HG02840 (cell line): ENCODE measurements around the gene ASTN2.

Experiments used
- ATAC-seq: cut with Tn5 transposase; IDR thresholded peaks from one replicate; pipeline ENCODE4 v1.9.1; 2021; ENCODE audit warnings: mild to moderate bottlenecking, moderate library complexity, moderate number of reproducible peaks; ENCODE audit not compliant: unreplicated experiment, low FRiP score

Gene ASTN2

DNA sequence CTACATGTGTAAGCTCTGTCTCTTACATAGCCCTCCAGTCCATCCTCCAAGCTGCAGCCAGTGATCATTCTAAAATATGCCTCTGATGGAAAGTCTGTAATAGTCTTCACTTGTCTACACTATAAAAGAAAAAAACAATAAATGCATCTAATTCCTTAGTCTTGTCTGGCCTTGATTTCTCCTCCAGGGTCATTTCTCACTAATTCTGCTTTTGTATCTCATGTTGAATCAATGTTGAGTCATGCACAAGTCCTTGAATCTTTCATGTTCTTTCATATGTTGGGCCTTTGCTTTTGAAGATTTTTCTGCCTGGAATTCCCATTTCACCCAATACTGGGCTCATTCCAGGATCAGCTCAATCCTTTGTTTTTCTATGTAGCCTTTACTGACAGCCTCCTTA lies 848.9 kb downstream of the ASTN2 start:
- ATAC-seq, result no peak

DNA sequence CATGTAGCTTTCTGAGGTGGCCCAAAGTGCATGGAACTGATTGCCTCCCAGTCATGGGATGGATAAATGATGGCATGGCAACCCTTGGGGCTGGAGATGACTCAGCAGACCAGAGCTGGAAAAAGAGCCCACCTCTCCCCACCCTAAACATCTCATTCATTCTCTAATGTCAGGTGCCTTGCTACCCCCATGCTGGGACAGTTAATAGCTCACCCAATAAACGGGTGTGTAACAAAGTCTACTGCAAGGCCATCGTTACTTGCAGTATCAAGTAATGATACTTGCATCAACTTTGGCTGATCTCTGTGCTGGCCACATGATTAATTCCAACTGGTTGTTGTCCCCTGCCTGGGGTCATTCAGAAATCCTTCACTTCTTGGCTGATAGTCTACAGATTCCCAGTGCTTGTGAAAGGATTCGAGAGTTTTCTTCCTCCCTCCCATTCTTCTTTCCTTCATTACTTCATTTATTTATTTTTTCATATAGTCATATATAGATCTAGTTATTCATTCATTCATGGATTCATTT lies 850.5 kb downstream of the ASTN2 start:
- ATAC-seq, result no peak

DNA sequence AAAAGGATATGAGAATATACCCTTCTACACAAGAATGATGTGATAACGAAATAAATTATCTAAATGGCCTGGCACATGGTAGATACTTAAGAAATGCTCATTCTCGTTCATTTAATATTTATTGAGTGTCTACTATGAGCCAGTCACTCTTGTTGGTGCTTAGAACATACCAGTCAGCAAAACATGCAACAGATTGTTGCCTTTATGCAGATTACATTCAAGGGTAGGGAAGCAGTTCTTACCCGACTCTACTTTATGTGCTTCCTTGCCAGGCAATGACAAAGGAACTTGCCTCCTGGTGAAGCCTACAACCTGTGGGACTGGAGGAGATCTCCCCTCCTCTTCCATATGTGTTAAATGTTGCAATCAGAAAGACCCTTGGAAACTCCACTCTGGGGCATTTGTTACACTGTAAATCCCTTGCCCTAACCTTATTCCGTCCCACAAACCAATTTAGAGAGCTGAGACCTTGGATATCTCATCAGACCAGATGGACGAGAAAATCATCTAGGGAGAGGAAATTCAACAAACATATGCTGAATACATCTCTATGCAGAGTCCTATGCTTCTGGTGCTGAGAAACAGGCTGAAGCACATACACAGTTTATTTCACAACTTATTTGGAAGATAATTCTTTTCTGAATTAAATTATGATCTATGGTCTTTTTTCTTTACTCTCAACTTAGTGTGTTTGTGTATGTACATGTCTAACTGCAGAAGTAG lies 855.9 kb downstream of the ASTN2 start:
- ATAC-seq, result no peak

DNA sequence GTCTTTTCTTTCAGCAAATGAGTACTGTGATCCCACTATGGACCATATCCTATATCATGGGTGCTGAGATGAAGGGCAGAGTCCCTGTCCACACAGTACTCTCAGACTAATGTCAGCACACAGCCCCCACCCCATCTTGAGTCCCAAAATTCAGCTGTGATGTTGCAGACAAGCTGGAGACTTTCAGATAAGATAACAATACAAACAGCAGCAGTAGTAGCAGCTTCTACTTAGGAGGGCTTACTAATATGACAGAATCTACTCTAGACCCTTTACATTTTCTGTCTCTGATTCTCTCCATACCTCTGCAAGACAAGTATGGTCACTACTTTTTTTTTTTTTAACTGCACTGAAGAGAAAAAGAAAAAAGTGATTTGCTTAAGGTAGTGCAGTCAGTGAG lies 856.8 kb downstream of the ASTN2 start:
- ATAC-seq, result no peak

DNA sequence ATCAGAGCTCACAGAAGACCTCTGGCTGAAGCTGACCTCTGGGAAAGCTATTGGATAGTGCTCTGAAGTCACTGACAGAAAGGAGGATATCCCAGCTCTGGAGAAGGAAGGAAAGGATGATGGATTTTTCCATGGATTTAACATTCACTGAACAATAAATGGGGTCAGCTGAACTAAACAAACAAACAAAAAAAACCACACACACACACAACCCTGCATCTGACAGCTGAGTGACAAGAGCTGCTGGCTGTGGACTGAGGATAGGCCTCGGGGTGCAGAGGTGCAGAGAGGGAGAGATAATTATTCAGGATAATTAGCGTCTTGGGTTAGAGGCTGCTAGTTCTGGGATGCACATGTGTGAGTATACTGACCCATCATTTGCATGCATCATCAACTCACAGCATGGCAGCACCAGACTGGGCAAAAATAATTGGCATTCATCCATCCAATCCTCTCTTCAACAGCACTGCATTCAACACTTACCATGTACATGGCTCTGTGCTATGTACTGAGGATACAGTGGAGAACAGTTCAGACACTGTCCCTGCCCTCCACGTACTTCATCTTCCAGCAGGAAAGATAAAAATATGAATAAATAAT lies 859.2 kb downstream of the ASTN2 start:
- ATAC-seq, result no peak

DNA sequence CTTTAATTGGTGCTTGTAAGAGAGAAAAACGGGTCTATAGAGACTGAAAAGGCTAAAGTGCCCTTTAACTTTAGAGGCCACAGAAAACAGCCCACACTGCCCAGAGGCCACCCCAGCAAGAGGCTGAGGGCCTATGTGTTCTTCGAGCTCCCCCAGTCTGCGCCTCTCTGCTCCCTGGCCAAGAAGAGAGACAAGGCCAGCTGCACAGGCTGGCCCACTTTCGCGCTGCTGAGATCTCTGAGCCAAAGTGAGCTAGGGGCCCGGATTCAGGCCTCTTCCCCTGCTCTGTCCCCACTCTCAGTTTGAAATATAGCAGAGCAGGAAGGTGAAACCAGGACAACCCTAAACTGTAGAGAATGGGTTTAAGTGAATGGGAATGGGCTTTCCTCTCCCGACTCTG lies 859.7 kb downstream of the ASTN2 start:
- no peak for ATAC-seq

DNA sequence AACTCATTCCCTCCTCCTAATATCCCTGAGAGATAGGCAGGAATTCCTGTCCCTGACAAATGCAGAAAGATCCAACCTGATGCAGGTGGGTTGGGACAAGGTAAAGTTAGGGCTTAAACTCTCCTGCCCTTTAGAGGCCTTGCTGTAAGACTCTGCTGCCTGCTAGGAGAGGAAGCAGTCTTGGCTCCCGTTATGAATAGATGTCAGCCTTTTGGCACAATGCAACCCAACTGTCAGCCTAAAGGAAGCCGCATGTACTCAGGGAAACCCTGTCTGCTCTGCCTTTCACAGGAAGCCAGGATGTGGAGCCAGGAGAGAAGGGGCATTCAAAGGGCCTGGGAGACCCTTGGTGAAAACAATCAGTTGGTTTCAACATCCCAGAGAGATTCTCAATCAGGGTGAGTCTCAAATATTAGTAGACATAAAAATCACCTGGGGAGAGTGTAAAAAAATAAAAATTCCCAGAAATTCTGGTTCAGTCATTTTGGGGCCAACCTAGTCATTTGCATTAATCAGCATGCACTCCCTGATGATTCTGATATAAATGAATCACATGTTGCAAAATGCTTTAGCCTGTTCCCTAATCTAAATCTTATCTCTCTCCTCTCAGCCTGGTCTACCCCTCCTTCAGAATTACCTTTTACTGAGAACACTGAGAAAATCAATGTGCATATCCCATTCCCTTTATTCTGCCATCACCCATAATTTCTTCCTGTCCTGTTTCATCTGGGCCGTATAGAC lies 864.0 kb downstream of the ASTN2 start:
- no peak for ATAC-seq

DNA sequence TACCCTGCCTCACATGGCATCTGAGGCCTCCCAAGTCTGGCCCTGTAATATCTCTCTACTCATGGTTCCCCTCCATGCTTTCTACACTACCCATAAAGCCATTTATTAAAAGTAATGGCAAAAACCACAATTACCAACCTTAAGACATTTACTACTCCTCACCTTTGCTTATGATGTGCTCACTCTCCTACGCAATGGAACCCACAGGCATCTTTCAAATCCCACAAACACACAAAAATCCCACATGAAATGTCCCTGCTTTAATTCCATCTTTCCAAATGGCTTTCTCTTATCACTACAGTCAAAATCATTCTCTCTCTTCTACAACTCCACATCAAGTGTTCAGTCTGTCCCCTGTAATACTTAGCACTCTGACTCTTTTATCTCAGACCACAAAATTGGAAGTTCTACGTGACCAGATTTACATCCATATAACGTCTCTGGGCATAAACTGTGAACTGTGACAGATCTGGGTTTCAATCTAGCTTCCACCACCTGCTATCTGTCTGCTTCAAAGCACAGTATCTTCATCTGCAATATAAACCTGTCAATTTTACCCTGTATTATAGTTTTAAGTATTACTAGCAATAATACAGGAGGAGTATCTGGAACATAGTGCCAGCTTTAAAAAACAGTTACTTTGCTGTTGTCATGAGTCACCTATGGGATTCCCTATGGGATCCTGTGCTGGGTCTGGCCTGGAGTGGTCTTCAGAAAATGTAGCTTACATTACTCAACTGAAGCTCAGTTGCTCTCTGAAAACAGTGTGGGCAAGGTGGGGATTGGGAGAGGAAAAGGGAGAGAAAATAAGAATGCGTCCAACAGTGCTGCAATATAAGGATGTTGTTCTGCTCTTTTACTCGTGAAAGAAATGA lies 864.8 kb downstream of the ASTN2 start:
- ATAC-seq, result no peak

DNA sequence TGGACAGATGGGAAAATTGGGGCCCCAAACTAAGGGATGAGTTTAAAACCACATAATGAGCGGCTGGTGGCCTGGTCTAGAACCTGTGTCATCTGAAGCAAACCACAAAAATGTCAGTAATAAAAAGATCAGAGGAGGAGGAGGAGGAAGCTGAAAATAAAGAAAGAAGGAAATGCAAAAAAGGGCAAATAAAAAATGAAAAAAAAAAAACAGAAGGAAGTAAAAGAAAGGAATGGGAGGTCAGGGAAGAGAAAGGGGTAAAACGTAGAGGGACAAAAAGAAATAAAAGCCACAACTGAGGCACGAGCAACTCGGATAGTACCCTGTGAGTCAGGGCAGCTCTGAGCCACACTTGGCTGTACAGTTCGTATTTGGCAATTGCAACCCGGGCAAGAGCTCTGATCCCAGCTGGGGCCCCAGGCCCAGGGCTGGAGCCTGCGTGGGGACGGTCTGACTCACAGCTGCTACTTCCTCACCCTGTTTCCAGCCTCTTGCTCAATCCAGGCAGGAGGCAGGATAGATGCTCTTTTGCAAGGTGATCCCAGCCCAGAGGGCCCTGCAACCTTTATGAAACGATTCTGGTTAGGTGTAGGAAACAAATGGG lies 865.7 kb downstream of the ASTN2 start:
- no peak for ATAC-seq

DNA sequence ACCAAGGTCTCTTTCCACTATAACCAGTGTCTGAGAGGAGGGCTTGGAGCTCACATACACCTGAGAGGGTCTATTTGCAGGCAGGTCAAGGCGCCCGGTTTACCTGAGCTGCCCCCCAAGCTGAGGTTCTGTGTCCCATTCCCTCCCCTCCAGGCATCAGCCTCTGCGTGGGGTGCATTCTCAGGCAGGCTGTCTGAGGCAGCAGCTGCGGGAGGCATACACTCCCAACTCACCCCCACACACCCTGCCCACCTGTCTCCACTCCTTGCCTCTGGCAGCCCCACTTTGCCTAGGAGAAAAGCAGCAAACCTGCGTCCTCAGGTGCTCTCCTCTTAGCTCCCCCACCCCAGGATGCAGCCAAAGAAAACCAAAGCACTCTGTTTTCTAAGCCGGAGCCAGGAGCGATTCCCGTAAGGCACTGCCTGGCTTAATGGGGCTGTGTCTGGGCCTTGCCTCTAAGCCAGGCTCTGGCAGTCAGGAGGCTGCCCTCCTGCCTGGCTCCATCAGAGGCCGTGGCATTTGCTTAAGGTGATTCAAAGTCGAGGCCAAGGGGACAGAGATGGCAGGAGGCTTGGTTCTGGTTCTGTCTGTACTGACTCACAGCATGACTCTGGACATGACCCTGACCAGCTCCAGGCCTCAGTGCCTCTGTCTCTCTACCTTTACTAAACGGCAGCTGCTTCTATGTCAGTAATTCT lies 867.0 kb downstream of the ASTN2 start:
- no peak for ATAC-seq

DNA sequence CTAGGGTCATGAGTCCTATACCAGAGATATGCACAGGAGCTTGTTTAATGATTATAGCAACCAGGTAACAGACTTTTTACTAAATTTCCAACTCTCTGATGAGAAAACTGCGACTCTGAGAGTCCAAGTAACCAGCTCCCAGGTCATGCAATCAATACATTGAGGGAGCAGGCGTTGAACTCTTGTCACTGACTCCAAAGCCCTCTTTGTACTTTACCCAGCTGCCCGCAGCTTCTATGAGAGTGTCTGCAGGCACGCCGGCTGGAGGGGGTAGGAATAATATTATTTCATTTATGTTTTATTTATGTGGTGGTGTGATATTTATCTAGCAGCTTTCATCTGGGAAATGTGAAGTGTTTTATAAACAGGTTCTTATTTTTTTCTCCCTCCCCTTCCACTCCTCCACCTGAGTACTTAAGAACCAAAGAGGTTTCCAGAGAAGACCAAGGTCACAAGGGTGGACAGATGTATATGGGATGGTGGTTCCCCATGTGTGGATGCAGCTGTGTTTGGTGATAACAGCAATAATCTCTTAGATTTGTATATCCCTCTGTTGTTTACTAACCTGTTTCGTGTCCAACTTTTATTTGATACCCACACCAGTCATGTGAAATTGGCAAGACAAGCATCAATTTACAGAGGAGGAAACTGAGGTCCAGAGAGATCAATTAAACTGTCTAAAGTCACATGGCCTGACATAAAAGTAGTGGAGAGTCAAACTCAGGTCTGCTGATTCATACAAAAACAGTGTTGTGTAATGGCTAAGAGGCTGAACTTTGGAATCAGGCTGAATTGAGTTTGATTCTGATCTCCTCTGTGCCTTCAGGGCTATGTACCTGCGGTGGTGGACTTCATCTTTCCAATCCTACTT lies 867.9 kb downstream of the ASTN2 start:
- ATAC-seq, result no peak

DNA sequence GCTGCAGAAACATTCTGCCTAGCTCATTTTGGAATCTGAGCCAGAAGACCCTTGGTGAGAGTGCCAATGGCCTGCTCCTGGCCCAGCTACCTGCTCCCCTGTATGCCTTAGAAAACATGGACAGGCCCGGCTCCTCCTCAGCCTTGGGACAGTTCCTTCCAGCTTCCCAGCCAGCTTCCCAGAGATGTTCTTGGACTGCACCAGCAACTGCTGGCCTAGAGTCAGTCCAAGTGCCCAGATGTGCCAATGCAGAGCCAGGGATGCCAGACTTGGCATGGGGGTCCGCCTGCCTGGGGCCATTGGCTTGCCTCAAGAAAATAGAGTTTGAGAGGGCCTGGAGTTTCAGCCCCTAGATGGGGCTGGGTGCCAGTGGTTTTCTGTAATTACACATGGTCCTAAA lies 870.0 kb downstream of the ASTN2 start:
- ATAC-seq, result no peak

DNA sequence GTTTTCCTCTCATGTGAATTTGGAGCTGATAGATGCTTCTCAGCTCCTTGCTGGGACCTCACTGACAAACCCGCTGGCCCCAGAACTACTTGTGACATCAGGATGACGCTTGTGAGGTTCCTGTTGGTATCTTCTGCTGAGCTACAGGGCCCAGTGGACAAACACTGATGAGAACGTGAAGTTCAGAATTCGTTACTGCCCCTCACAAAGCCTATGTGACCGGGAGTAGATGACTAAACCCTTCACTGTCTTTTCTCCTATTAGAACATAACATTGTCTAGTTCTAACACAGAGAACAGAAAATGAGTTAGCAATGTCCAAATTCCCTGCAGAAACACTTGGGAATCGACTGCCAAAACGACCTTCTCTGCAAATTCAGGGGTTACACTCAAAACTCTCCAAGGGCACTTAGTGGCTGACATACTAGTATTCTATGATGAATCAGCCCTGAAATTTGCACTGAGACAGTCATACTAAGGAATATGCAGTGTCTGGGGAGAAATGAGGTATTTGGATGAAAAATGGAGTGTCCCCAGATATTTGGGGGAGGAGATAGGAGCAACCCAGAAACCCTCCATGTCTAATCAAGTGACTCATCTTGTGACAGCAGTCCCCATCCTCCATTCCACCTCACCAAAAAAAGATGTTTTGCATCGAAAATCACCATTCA lies 871.0 kb downstream of the ASTN2 start:
- no peak for ATAC-seq

DNA sequence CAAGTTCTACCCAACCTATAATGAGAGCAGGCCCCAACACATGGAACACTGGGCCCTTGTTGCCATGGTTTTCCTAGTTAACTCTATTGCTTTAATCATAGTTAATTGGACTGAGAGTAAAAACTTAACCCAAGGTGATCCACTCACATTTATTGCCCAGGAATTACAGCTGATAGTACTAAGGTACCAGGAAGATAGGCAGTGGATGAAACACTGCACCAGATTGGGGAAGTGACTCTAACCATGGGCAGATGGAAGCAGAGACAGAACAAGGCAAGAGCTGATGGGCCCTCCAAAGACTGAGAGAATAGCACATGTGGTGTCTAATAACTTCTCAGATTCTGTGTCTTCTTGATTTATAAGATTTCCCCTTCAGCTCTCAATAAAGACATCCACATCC lies 873.5 kb downstream of the ASTN2 start:
- ATAC-seq, result no peak

DNA sequence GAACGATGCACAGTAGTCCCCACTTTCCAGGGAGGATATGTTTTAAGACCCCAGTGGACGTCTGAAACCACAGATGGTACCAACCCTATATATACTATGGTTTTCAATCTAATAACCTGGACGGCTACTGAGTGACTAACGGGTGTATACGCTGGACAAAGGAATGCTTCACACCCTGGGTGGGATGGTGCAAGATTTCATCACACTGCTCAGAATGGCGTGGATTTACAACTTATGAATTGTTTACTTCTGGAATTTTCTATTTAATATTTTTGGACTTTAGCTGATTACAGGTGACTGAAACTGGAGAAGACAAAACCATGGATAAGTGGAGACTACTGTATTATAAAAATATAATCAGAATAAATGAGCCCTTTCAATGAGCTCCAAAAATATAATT lies 875.3 kb downstream of the ASTN2 start:
- no peak for ATAC-seq

DNA sequence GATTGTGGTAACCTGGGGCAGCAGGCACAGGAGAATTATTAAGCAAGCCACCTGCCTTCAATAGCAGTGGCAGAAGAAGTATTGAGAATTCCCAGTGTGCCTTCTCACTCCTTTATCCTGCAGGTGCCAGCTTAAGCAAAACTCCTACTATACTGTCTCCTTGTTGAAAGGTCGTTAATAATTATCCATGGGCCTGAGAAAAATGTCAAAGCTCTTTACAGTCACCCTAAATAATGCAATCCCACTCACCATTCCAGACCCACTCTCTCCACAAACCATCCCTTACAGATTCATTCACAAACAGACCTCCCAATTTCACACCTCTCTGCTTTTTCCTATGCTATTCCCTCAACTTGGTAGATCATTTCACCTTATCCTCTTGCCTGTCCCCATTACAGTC lies 889.2 kb downstream of the ASTN2 start:
- ATAC-seq, result no peak

DNA sequence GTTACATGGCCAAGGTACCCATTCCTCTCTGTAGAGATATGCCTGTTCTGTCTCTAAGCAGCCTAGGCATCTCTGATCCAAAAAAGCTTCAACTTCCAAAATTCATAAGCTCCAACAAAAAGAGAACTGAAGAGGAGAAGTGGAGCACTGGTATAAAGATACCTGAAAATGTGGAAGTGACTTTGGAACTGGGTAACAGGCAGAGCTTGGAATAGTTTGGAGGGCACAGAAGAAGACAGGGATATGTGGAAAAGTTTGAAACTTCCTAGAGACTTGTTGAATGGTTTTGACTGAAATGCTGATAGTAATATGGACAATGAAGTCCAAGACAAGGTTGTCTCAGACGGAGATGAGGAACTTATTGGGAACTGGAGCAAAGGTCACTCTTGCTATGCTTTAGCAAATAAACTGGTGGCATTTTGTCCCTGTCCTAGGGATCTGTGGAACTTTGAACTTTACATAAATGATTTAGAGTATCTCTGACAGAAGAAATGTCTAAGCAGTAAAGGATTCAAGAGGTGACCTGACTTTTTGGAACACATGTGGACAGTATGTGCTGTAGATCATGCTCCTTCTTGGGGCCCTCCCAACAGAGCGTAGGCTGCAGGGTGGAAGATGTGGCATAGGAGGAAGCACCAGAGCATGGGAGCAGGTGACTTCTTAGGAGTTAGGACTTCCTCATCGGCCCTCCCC lies 889.9 kb downstream of the ASTN2 start:
- ATAC-seq, result no peak

DNA sequence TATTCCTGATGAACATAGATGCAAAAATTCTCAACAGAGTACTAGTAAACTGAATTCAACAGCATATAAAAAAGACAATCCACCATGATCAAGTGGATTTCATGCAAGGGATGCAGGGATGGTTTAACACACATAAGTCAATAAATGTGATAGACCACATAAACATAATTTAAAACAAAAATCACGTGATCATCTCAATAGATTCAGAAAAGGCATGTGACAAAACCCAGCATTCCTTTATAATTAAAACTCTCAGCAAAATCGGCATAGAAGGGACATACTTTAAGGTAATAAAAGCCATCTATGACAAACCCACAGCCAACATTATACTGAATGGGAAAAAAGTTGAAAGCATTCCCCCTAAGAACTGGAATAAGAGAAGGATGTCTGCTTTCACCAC lies 894.6 kb downstream of the ASTN2 start:
- no peak for ATAC-seq
